ENCODE results near the gene SFTPA2. TPM values are rescaled to one million over a fixed set of nuclear protein-coding genes. Genes with fewer than 3 reads are reported as not detected.

The SFTPA2 gene
- total RNA-seq, result under 1 TPM in 1 of 2 donors, not detected in 1; 0.19 TPM

GRCh38 chr10:79560160-79560709, at the start of gene SFTPA2:
SFTPA2 (minus strand) TSS chr10:79560407; CDS start chr10:79559483, 924 bp downstream.
- no peak for DNase-seq (ENCODE audit: low spot score)
- no peak within 1 kb of the TSS for H3K4me3 ChIP-seq
- H3K36me3 ChIP-seq, result no peaks in the 10 kb centered on the region
- no peak for TF ChIP-seq CTCF (IDR thresholded peaks at IDR 0.05)
- no peaks in the 10 kb centered on the region for H3K4me1 ChIP-seq
- no peaks in the 10 kb centered on the region for H3K27me3 ChIP-seq
- no peaks in the 10 kb centered on the region for H3K9me3 ChIP-seq
- no peak within 1 kb of the TSS for H3K27ac ChIP-seq

- H3K4me3 ChIP-seq, result no peak overlapping the region
Measured at GRCh38 chr10:79608505-79609375, 48.5 kb upstream of the SFTPA2 start.

GRCh38 chr10:79605308-79605707, 45.1 kb upstream of the SFTPA2 start:
- H3K9me3 ChIP-seq, result no peaks in the 10 kb centered on the region
- no peak for DNase-seq (ENCODE audit: low spot score)
- no peak for TF ChIP-seq CTCF (IDR thresholded peaks at IDR 0.05)
- no peak overlapping the region for H3K27ac ChIP-seq
- H3K4me1 ChIP-seq, result no peaks in the 10 kb centered on the region
- no peak overlapping the region for H3K4me3 ChIP-seq
- H3K27me3 ChIP-seq, result no peaks in the 10 kb centered on the region
- H3K36me3 ChIP-seq, result no peaks in the 10 kb centered on the region

More at GRCh38 chr10:79608505-79609375, 48.5 kb upstream of the SFTPA2 start:
- no peak for DNase-seq (ENCODE audit: low spot score)
- H3K4me1 ChIP-seq, result no peaks in the 10 kb centered on the region
- H3K36me3 ChIP-seq, result no peaks in the 10 kb centered on the region
- peak in 1 of 2 donors; percentile 60 for TF ChIP-seq CTCF (IDR thresholded peaks at IDR 0.05)
- no peaks in the 10 kb centered on the region for H3K9me3 ChIP-seq
- H3K27me3 ChIP-seq, result no peaks in the 10 kb centered on the region
- no peak overlapping the region for H3K27ac ChIP-seq

- H3K4me3 ChIP-seq, result no peak overlapping the region
- H3K9me3 ChIP-seq, result no peaks in the 10 kb centered on the region
- no peak for DNase-seq (ENCODE audit: low spot score)
- no peak overlapping the region for H3K27ac ChIP-seq
- no peaks in the 10 kb centered on the region for H3K36me3 ChIP-seq
- no peaks in the 10 kb centered on the region for H3K4me1 ChIP-seq
- no peaks in the 10 kb centered on the region for H3K27me3 ChIP-seq
- no peak for TF ChIP-seq CTCF (IDR thresholded peaks at IDR 0.05)
Measured at GRCh38 chr10:79604294-79604693, 44.1 kb upstream of the SFTPA2 start.

GRCh38 chr10:79602953-79603352, 42.7 kb upstream of the SFTPA2 start:
- no peaks in the 10 kb centered on the region for H3K36me3 ChIP-seq
- H3K4me3 ChIP-seq, result no peak overlapping the region
- H3K27me3 ChIP-seq, result no peaks in the 10 kb centered on the region
- peaks cover 0 to 2% of the 10 kb centered on the region in 2 donors for H3K9me3 ChIP-seq
- TF ChIP-seq CTCF (IDR thresholded peaks at IDR 0.05), result no peak
- H3K27ac ChIP-seq, result no peak overlapping the region
- no peak for DNase-seq (ENCODE audit: low spot score)
- no peaks in the 10 kb centered on the region for H3K4me1 ChIP-seq

All from right atrium auricular region (tissue), 2 donors.